Activated CD4-positive, alpha-beta T cell treated with anti-CD3 and anti-CD28 coated beads, Interleukin-2, amount 10 ng/mL, durations not matched to agents 7 days and 5 days (primary cell): ENCODE data around the gene POLE. TPM values are rescaled to one million over a fixed set of nuclear protein-coding genes. Genes with fewer than 3 reads are reported as not detected.

ENCODE experiments used
- CTCF ChIA-PET: fragments of 350-600 bp; sonication (Branson Sonifier 250); formaldehyde crosslinking; loops from one replicate; lab custom pipeline; 2021; ENCODE audit warnings: antibody characterized with exemption; lab: Charles Lee
- POLR2A ChIA-PET: fragments of 350-600 bp; sonication (Branson Sonifier 250); formaldehyde crosslinking; loops from one replicate; lab custom pipeline; 2021; ENCODE audit warnings: antibody characterized with exemption; lab: Charles Lee
- DNase-seq: peaks from one replicate; pipeline ENCODE4 v3.0.0-alpha.2; 2020
- H3K27ac Mint-ChIP-seq: one replicate; pipeline ENCODE4 v1.8.0; 2021; ENCODE audit warnings: mild to moderate bottlenecking, moderate library complexity, mixed read lengths
- H3K27me3 Mint-ChIP-seq: one replicate; pipeline ENCODE4 v1.8.0; 2021; ENCODE audit warnings: mixed read lengths
- H3K36me3 Mint-ChIP-seq: one replicate; pipeline ENCODE4 v1.8.0; 2021; ENCODE audit warnings: low read depth, mixed read lengths
- H3K4me1 Mint-ChIP-seq: one replicate; pipeline ENCODE4 v1.8.0; 2021; ENCODE audit warnings: mixed read lengths
- H3K4me3 Mint-ChIP-seq: one replicate; pipeline ENCODE4 v1.8.0; 2021; ENCODE audit warnings: mild to moderate bottlenecking, moderate library complexity, mixed read lengths
- H3K9me3 Mint-ChIP-seq: one replicate; pipeline ENCODE4 v1.8.0; 2021; ENCODE audit warnings: mixed read lengths
- microRNA-seq: library from miRNA; unstranded; fragments of <30 nt; microRNA quantifications from one replicate; pipeline ENCODE4 v1.2.0, GENCODE V29; 2021; ENCODE audit warnings: borderline microRNAs expressed, borderline replicate concordance
- total RNA-seq, 2 experiments: library from RNA; stranded (reverse); gene quantifications; one replicate each; pipeline ENCODE4 v1.2.3, GENCODE V29; 2021

POLE gene
- total RNA-seq, 2 experiments from 2014 or later = 167 to 176 TPM

DNA sequence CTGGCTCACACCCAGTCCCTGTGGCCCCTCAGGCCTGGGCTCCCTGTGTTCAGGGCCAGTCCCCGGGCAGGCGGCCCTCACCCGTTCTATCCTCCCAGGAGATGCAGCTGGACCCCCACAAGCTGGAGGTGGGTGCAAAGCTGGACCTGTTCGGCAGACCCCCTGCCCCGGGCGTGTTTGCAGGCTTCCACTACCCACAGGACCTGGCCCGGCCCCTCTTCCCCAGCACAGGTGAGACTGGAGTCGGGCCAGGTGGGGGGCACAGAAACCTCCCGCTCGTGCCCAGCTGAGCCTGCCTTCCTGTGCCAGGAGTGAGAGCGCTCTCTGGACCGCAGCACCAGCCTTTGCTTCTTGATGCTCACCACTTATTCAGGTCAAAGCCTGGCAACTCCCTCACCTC, 110.4 kb downstream of the POLE start:
- Mint-ChIP-seq H3K4me3 (no peak overlapping the region), H3K27ac (no peak overlapping the region), H3K36me3 (no peaks in the 10 kb centered on the region), H3K4me1 (no peaks in the 10 kb centered on the region), H3K9me3 (no peaks in the 10 kb centered on the region), H3K27me3 (no peaks in the 10 kb centered on the region)
- no peak for DNase-seq
- ChIA-PET CTCF (no interaction called here), POLR2A (no interaction called here)

DNA sequence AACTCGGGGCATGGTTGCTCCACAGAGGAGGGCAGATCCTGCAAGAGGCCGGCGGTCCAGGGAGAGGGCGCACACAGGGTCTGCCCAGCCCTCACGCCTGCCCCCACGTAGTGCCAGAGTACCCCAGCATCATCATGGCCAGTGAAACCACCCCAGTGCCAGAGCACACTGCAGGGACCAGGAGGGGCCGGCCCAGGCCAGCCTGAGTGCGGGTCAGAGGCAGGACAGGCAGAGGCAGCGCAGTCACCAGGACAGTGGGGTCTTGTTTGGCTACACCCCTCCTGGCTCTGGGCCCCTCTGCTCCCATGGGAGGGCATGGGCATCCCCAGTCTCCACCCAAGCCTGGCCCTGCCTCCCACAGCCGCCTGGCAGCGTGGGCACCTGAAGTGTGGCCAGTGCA, 111.5 kb downstream of the POLE start:
- no peak for DNase-seq
- Mint-ChIP-seq H3K4me3 (no peak overlapping the region), H3K9me3 (no peaks in the 10 kb centered on the region), H3K27ac (no peak overlapping the region), H3K4me1 (no peaks in the 10 kb centered on the region), H3K36me3 (no peaks in the 10 kb centered on the region), H3K27me3 (no peaks in the 10 kb centered on the region)
- CTCF ChIA-PET = no interaction called here
- POLR2A ChIA-PET = no interaction called here

DNA sequence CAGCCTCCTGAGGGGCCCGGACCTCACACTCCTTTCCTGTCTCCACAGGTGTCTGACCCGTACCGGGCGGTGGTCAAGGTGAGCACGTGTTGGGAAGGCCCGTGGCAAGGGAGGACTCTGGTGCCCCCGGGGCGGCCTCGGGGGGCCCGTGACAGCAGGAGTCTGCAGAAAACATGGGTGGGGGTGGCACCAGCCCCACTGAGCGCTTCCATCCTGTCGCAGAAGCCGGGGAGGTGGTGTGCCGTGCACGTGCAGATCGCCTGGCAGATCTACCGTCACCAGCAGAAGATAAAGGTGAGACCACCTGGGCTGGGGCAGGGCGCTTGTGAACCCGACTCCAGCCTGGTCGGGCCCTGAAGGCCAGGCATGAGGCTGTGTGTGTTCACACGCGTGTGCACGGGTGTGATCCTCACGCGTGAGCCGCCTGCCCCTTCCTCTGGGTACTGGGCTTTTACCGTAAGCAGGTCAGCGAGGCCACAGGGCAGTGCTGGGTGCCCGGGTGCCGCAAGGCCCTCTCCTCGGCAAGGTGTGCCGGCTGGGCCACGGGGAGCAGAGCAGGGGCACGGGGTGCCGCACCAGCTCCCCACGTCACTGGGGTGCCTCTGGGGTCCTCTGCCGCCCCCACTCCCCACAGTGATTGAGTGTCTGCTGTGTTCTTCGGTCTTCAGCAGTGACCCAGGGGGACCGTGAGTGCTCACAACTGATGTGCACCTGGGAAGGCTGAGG, 112.7 kb downstream of the POLE start:
- Mint-ChIP-seq H3K27me3 (no peaks in the 10 kb centered on the region), H3K36me3 (no peaks in the 10 kb centered on the region), H3K4me1 (no peaks in the 10 kb centered on the region), H3K4me3 (no peak overlapping the region), H3K9me3 (no peaks in the 10 kb centered on the region), H3K27ac (no peak overlapping the region)
- ChIA-PET CTCF (no interaction called here), POLR2A (no interaction called here)
- no peak for DNase-seq

Small RNA genes within 50 kb of the gene (microRNA-seq; reads per million reads assigned to microRNA genes)
- not detected for gene MIR6763

Other genes starting within 250 kb of the POLE start
- 10 to 100 TPM; 49.8 to 51.1 TPM for gene FBRSL1, start 197.2 kb downstream of the POLE start, total RNA-seq
- gene LRCOL1, start 76.8 kb downstream of the POLE start, total RNA-seq = not detected
- not detected for gene P2RX2, start 68.6 kb downstream of the POLE start, total RNA-seq
- gene PXMP2, start 245 bp upstream of the POLE start, total RNA-seq = 10 to 100 TPM; 35.9 to 38.9 TPM
- 10 to 100 TPM; 46.4 to 48.7 TPM for gene PGAM5, start 23.5 kb upstream of the POLE start, total RNA-seq
- 10 to 100 TPM; 86.6 to 95.5 TPM for gene ANKLE2, start 74.5 kb upstream of the POLE start, total RNA-seq
- 10 to 100 TPM; 43.9 to 51.4 TPM for gene GOLGA3, start 141.5 kb upstream of the POLE start, total RNA-seq
- gene CHFR, start 200.3 kb upstream of the POLE start, total RNA-seq = 10 to 100 TPM; 71.4 to 88.9 TPM